ENCODE data around the gene CAMK4.
A peak's percentile ranks its signal among the peaks of the same experiment; 100 is the strongest.

GRCh38 chr5:111512375-111513130 is 288.4 kb downstream of the CAMK4 start, which contains the start of gene STARD4:
- TF ChIP-seq, protein P1, sequence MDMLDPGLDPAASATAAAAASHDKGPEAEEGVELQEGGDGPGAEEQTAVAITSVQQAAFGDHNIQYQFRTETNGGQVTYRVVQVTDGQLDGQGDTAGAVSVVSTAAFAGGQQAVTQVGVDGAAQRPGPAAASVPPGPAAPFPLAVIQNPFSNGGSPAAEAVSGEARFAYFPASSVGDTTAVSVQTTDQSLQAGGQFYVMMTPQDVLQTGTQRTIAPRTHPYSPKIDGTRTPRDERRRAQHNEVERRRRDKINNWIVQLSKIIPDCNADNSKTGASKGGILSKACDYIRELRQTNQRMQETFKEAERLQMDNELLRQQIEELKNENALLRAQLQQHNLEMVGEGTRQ (CRISPR knock-in tag; IDR thresholded peaks at IDR 0.05): no peak
- TF ChIP-seq, protein P2, sequence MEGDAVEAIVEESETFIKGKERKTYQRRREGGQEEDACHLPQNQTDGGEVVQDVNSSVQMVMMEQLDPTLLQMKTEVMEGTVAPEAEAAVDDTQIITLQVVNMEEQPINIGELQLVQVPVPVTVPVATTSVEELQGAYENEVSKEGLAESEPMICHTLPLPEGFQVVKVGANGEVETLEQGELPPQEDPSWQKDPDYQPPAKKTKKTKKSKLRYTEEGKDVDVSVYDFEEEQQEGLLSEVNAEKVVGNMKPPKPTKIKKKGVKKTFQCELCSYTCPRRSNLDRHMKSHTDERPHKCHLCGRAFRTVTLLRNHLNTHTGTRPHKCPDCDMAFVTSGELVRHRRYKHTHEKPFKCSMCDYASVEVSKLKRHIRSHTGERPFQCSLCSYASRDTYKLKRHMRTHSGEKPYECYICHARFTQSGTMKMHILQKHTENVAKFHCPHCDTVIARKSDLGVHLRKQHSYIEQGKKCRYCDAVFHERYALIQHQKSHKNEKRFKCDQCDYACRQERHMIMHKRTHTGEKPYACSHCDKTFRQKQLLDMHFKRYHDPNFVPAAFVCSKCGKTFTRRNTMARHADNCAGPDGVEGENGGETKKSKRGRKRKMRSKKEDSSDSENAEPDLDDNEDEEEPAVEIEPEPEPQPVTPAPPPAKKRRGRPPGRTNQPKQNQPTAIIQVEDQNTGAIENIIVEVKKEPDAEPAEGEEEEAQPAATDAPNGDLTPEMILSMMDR (IDR thresholded peaks at IDR 0.05): no peak
- peak; percentile 68 for TF ChIP-seq NFYB (CRISPR knock-in tag; conservative IDR thresholded peaks at IDR 0.05; ENCODE audit: low read depth)
- no peak; the same call in 1 of the 2 replicates for TF ChIP-seq TP53 (CRISPR knock-in tag; IDR thresholded peaks at IDR 0.05)
